ENCODE measurements around the gene RYR2. TPM values are rescaled to one million over a fixed set of nuclear protein-coding genes. Genes with fewer than 3 reads are reported as not detected.

The RYR2 gene
- total RNA-seq, 2 experiments from 2014 or later = not detected

- Mint-ChIP-seq H3K27ac (no peak overlapping the region), H3K4me1 (no peaks in the 10 kb centered on the region), H3K9me3 (no peaks in the 10 kb centered on the region), H3K4me3 (no peak overlapping the region), H3K36me3 (no peaks in the 10 kb centered on the region), H3K27me3 (no peaks in the 10 kb centered on the region)
- ATAC-seq (ENCODE audit: low read depth) = no peak
- no peak for DNase-seq
- POLR2A ChIA-PET = no interaction called here
Measured at GRCh38 chr1:237440346-237440745, 398.4 kb downstream of the RYR2 start.

GRCh38 chr1:237444120-237444790, 402.3 kb downstream of the RYR2 start:
- Mint-ChIP-seq H3K4me3 (no peak overlapping the region), H3K9me3 (no peaks in the 10 kb centered on the region), H3K4me1 (no peaks in the 10 kb centered on the region), H3K27ac (no peak overlapping the region), H3K36me3 (no peaks in the 10 kb centered on the region), H3K27me3 (no peaks in the 10 kb centered on the region)
- DNase-seq (no peak), ATAC-seq (ENCODE audit: low read depth) (no peak)
- POLR2A ChIA-PET = no interaction called here

GRCh38 chr1:237448042-237448441, 406.1 kb downstream of the RYR2 start:
- ATAC-seq (ENCODE audit: low read depth) (no peak), DNase-seq (no peak)
- Mint-ChIP-seq H3K9me3 (no peaks in the 10 kb centered on the region), H3K4me3 (no peak overlapping the region), H3K27ac (no peak overlapping the region), H3K36me3 (no peaks in the 10 kb centered on the region), H3K4me1 (no peaks in the 10 kb centered on the region), H3K27me3 (no peaks in the 10 kb centered on the region)
- POLR2A ChIA-PET = no interaction called here

- DNase-seq (no peak), ATAC-seq (ENCODE audit: low read depth) (no peak)
- H3K4me1 Mint-ChIP-seq = no peaks in the 10 kb centered on the region
- H3K9me3 Mint-ChIP-seq = no peaks in the 10 kb centered on the region
- POLR2A ChIA-PET = no interaction called here
- H3K36me3 Mint-ChIP-seq = no peaks in the 10 kb centered on the region
- H3K27me3 Mint-ChIP-seq = no peaks in the 10 kb centered on the region
- H3K4me3 Mint-ChIP-seq = no peak overlapping the region
- H3K27ac Mint-ChIP-seq = no peak overlapping the region
Measured at GRCh38 chr1:237457573-237457972, 415.6 kb downstream of the RYR2 start.

- H3K9me3 Mint-ChIP-seq = no peaks in the 10 kb centered on the region
- H3K4me1 Mint-ChIP-seq = no peaks in the 10 kb centered on the region
- no peak overlapping the region for H3K27ac Mint-ChIP-seq
- DNase-seq (no peak), ATAC-seq (ENCODE audit: low read depth) (no peak)
- H3K27me3 Mint-ChIP-seq = no peaks in the 10 kb centered on the region
- H3K4me3 Mint-ChIP-seq = no peak overlapping the region
- POLR2A ChIA-PET = no interaction called here
- H3K36me3 Mint-ChIP-seq = no peaks in the 10 kb centered on the region
Measured at GRCh38 chr1:237467320-237467719, 425.3 kb downstream of the RYR2 start.

- Mint-ChIP-seq H3K27ac (no peak overlapping the region), H3K4me1 (no peaks in the 10 kb centered on the region), H3K4me3 (no peak overlapping the region), H3K27me3 (no peaks in the 10 kb centered on the region), H3K9me3 (peaks cover 1% of the 10 kb centered on the region), H3K36me3 (no peaks in the 10 kb centered on the region)
- DNase-seq (no peak), ATAC-seq (ENCODE audit: low read depth) (no peak)
- POLR2A ChIA-PET = no interaction called here
Measured at GRCh38 chr1:237470712-237471338, 428.8 kb downstream of the RYR2 start.

GRCh38 chr1:237471377-237471776, 429.4 kb downstream of the RYR2 start:
- POLR2A ChIA-PET = no interaction called here
- no peak for ATAC-seq (ENCODE audit: low read depth)
- Mint-ChIP-seq H3K27me3 (no peaks in the 10 kb centered on the region), H3K27ac (no peak overlapping the region), H3K4me1 (no peaks in the 10 kb centered on the region), H3K4me3 (no peak overlapping the region), H3K9me3 (peaks cover 1% of the 10 kb centered on the region), H3K36me3 (no peaks in the 10 kb centered on the region)
- DNase-seq = no peak

- Mint-ChIP-seq H3K27me3 (no peaks in the 10 kb centered on the region), H3K4me3 (no peak overlapping the region), H3K36me3 (no peaks in the 10 kb centered on the region), H3K4me1 (no peaks in the 10 kb centered on the region), H3K9me3 (peaks cover 1% of the 10 kb centered on the region), H3K27ac (no peak overlapping the region)
- ATAC-seq (ENCODE audit: low read depth) (no peak), DNase-seq (no peak)
- POLR2A ChIA-PET = no interaction called here
Measured at GRCh38 chr1:237471956-237472355, 430.0 kb downstream of the RYR2 start.

GRCh38 chr1:237473854-237474253, 431.9 kb downstream of the RYR2 start:
- ATAC-seq (ENCODE audit: low read depth) (no peak), DNase-seq (no peak)
- no peaks in the 10 kb centered on the region for H3K4me1 Mint-ChIP-seq
- no peak overlapping the region for H3K4me3 Mint-ChIP-seq
- no peaks in the 10 kb centered on the region for H3K27me3 Mint-ChIP-seq
- peaks cover 1% of the 10 kb centered on the region for H3K9me3 Mint-ChIP-seq
- no peak overlapping the region for H3K27ac Mint-ChIP-seq
- POLR2A ChIA-PET = no interaction called here
- H3K36me3 Mint-ChIP-seq = no peaks in the 10 kb centered on the region

- Mint-ChIP-seq H3K27me3 (no peaks in the 10 kb centered on the region), H3K27ac (no peak overlapping the region), H3K9me3 (peaks cover 1% of the 10 kb centered on the region), H3K36me3 (no peaks in the 10 kb centered on the region), H3K4me1 (no peaks in the 10 kb centered on the region), H3K4me3 (no peak overlapping the region)
- ATAC-seq (ENCODE audit: low read depth) (no peak), DNase-seq (no peak)
- POLR2A ChIA-PET = no interaction called here
Measured at GRCh38 chr1:237478082-237478481, 436.1 kb downstream of the RYR2 start.

GRCh38 chr1:237478842-237479241, 436.9 kb downstream of the RYR2 start:
- Mint-ChIP-seq H3K9me3 (no peaks in the 10 kb centered on the region), H3K4me3 (no peak overlapping the region), H3K36me3 (no peaks in the 10 kb centered on the region), H3K27ac (no peak overlapping the region), H3K4me1 (no peaks in the 10 kb centered on the region), H3K27me3 (no peaks in the 10 kb centered on the region)
- ATAC-seq (ENCODE audit: low read depth) (no peak), DNase-seq (no peak)
- POLR2A ChIA-PET = no interaction called here

GRCh38 chr1:237482777-237483176, 440.8 kb downstream of the RYR2 start:
- POLR2A ChIA-PET = no interaction called here
- Mint-ChIP-seq H3K36me3 (no peaks in the 10 kb centered on the region), H3K27ac (no peak overlapping the region), H3K4me3 (no peak overlapping the region), H3K9me3 (no peaks in the 10 kb centered on the region), H3K27me3 (no peaks in the 10 kb centered on the region), H3K4me1 (no peaks in the 10 kb centered on the region)
- no peak for DNase-seq
- no peak for ATAC-seq (ENCODE audit: low read depth)

GRCh38 chr1:237492359-237492758, 450.4 kb downstream of the RYR2 start:
- no peak overlapping the region for H3K27ac Mint-ChIP-seq

GRCh38 chr1:237500566-237500965, 458.6 kb downstream of the RYR2 start:
- POLR2A ChIA-PET = no interaction called here
- Mint-ChIP-seq H3K9me3 (no peaks in the 10 kb centered on the region), H3K27ac (no peak overlapping the region), H3K4me1 (no peaks in the 10 kb centered on the region), H3K27me3 (peaks cover 2% of the 10 kb centered on the region), H3K36me3 (no peaks in the 10 kb centered on the region), H3K4me3 (no peak overlapping the region)
- ATAC-seq (ENCODE audit: low read depth) (no peak), DNase-seq (no peak)

More at GRCh38 chr1:237492359-237492758, 450.4 kb downstream of the RYR2 start:
- no peak for ATAC-seq (ENCODE audit: low read depth)
- no peaks in the 10 kb centered on the region for H3K9me3 Mint-ChIP-seq
- no peaks in the 10 kb centered on the region for H3K36me3 Mint-ChIP-seq
- DNase-seq = no peak
- H3K4me3 Mint-ChIP-seq = no peak overlapping the region
- POLR2A ChIA-PET = no interaction called here
- H3K27me3 Mint-ChIP-seq = no peaks in the 10 kb centered on the region
- H3K4me1 Mint-ChIP-seq = no peaks in the 10 kb centered on the region

Measured in activated naive CD8-positive, alpha-beta T cell treated with anti-CD3 and anti-CD28 coated beads, Interleukin-2, amount 10 ng/mL, durations not matched to agents 7 days and 5 days (primary cell).